GM12801 (cell line): ENCODE results near the gene TNK1.

Experiments
- TF ChIP-seq, protein P1 (sequence below): IDR thresholded peaks from one replicate; pipeline ENCODE4 v1.5.1; 2011; ENCODE audit warnings: control low read depth; ENCODE audit not compliant: insufficient read length; ENCODE audit errors: extremely low read depth

TNK1 gene

GRCh38 chr17:7363311-7363710 lies 17.6 kb upstream of the TNK1 start:
- TF ChIP-seq, protein P1, sequence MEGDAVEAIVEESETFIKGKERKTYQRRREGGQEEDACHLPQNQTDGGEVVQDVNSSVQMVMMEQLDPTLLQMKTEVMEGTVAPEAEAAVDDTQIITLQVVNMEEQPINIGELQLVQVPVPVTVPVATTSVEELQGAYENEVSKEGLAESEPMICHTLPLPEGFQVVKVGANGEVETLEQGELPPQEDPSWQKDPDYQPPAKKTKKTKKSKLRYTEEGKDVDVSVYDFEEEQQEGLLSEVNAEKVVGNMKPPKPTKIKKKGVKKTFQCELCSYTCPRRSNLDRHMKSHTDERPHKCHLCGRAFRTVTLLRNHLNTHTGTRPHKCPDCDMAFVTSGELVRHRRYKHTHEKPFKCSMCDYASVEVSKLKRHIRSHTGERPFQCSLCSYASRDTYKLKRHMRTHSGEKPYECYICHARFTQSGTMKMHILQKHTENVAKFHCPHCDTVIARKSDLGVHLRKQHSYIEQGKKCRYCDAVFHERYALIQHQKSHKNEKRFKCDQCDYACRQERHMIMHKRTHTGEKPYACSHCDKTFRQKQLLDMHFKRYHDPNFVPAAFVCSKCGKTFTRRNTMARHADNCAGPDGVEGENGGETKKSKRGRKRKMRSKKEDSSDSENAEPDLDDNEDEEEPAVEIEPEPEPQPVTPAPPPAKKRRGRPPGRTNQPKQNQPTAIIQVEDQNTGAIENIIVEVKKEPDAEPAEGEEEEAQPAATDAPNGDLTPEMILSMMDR, result no peak

DNA sequence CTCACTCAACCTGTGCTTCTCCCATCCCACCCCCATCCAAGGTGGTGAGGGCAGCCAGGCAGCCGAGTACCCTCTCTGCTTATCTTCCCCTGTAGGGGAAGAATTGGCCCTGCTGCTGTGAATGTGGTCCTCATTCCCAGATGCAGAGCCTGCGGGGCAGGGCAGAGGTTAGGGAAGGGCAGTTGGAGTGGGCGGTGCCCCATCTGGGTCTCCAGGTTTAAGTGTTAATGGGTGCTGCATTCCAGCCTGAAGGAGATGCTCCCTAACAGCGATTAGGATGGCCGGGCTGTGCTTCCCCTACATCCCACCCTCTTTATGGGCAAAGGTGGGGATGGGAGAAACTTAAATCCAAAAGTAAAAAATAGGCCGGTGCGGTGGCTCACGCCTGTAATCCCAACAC lies 13.8 kb upstream of the TNK1 start:
- TF ChIP-seq, protein P1, result no peak

- TF ChIP-seq, protein P1, result no peak
Measured at GRCh38 chr17:7367918-7368598, 12.8 kb upstream of the TNK1 start.

DNA sequence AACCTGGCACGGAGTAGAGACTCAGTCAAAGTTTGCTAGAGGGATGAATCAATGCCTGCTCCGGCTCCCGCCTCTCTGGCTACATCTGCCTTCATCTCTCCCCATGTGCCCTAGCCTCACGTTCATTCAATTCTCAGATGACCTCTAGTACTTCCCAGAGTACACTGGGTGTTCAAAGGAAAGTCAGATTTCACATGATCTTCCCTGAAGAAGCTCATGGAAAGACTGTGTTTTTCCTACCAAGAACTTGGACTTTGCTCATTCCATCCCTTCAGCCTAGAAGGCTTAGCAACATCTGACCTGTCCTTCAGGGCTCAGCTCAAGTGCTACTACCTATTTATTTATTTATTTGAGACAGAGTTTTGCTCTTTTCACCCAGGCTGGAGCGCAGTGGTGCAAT lies 11.1 kb upstream of the TNK1 start:
- TF ChIP-seq, protein P1, result no peak

GRCh38 chr17:7370853-7371252 lies 10.0 kb upstream of the TNK1 start:
- TF ChIP-seq, protein P1, result no peak

GRCh38 chr17:7374353-7374752 lies 6.5 kb upstream of the TNK1 start:
- TF ChIP-seq, protein P1, result no peak

GRCh38 chr17:7379134-7379533 lies 1.8 kb upstream of the TNK1 start:
- TF ChIP-seq, protein P1, result no peak
